Fibroblast of lung (primary cell): Measurements from ENCODE around the gene NPEPL1.

Experiments
- EZH2 ChIP-seq: IDR thresholded peaks from 2 replicates; pipeline ENCODE4 v1.5.1; 2012; ENCODE audit warnings: low read length, control low read depth, mild to moderate bottlenecking; ENCODE audit errors: missing control alignments
- TF ChIP-seq, protein P1 (sequence below), 2 donors: IDR thresholded peaks in 1 of 2; conservative IDR thresholded peaks in 1 of 2; 1 replicate in 1 of 2; 2 replicates in 1 of 2; pipeline ENCODE4 v1.5.1; 2011 to 2012; ENCODE audit warnings: low read length in 2 of 2, control low read depth in 1 of 2, inconsistent platforms in 1 of 2, low read depth in 1 of 2, mild to moderate bottlenecking in 1 of 2

DNA sequence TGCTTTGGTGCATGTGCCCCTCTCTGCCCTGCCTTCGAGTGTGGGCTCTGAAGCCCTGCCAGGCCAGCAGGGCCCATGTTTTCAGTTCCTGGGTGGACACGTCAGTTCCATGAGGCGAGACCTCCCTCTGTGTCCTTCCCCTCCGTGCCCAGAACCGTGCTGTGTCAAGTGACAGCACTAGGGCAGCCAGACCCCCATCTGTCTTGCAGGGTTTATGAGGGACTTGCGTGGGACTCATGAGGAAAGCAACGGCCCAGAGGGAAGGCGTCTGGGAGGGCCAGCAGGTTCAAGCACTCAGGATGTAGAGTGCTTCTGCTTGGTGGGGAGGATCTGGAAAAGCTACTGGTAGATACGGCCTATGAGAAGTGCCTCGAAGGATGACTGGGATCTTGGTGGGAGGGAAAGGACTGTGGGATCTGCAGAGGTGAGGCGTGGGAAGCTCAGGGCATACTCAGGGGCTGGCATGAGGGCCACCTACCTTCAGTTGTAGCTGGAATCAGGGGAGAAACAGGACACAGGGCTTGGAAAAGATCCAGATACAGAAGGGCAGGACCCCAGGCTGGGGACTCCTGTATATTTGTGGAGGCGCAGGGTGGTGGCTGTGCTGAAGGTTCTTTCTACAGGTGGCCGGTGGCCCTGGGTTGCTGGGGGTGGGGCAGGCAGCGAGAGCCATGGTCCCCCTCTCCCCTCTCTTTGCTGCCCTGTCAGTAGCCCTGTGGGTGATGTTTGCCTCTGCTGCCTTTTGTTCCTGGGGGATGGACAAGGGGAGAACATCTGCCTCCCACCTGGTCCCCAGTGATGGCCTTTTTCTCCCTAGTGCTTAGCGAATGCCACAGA is 5.5 kb downstream of the NPEPL1 start:
- TF ChIP-seq, protein P1, sequence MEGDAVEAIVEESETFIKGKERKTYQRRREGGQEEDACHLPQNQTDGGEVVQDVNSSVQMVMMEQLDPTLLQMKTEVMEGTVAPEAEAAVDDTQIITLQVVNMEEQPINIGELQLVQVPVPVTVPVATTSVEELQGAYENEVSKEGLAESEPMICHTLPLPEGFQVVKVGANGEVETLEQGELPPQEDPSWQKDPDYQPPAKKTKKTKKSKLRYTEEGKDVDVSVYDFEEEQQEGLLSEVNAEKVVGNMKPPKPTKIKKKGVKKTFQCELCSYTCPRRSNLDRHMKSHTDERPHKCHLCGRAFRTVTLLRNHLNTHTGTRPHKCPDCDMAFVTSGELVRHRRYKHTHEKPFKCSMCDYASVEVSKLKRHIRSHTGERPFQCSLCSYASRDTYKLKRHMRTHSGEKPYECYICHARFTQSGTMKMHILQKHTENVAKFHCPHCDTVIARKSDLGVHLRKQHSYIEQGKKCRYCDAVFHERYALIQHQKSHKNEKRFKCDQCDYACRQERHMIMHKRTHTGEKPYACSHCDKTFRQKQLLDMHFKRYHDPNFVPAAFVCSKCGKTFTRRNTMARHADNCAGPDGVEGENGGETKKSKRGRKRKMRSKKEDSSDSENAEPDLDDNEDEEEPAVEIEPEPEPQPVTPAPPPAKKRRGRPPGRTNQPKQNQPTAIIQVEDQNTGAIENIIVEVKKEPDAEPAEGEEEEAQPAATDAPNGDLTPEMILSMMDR (conservative IDR thresholded peaks at IDR 0.05 in 1 of 2, IDR thresholded peaks at IDR 0.05 in 1 of 2; ENCODE audit: low read depth in 1 of 2, low read length in 2 of 2), result no peak
- no peak for TF ChIP-seq EZH2
